Measurements from ENCODE around the gene EPS8L1.
"Not testable (repeated sequence)": the region's sequence is repeated elsewhere in the genome, so short reads cannot be mapped to it uniquely, and the experiment has no call there.

EPS8L1 gene

DNA sequence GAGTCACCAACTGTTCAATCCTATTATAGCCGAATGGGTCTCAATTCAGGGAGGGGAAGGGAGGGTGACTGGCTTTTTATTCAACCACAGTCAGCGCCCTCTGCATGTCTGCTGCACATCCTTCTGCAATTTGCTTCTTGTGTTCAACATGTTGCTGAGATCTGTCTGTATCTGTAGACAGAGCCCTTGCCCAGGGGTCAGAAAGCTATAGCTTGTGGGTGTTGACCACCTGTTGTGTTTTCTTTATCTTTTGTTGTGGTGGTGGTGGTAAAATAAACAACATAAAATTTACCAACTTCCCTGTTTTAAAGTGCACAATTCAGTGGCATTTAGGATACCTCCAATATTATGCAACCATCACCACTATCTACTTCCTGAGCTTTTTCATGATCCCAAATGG lies 29.6 kb downstream of the EPS8L1 start:
- Histone ChIP-seq H3K36me3 (ENCODE audit: insufficient read depth, low read length) (peaks cover 37% of the 10 kb centered on the region), H4K20me1 (ENCODE audit: insufficient read depth, low read length) (no peaks in the 10 kb centered on the region), H3K9ac (ENCODE audit: low read length) (no peak overlapping the region), H3K9me3 (ENCODE audit: low read length) (peaks cover 4% of the 10 kb centered on the region; the same call in 1 of the 2 replicates), H3K4me2 (ENCODE audit: low read length) (no peak overlapping the region), H3K4me1 (ENCODE audit: insufficient read depth, low read length, severe bottlenecking) (no peaks in the 10 kb centered on the region), H3K79me2 (ENCODE audit: insufficient read depth, low read length) (no peaks in the 10 kb centered on the region), H3F3A (ENCODE audit: insufficient read depth, low read length) (no peaks in the 10 kb centered on the region), H3K27me3 (ENCODE audit: insufficient read depth, low read length) (no peaks in the 10 kb centered on the region), H3K27ac (ENCODE audit: low read depth, low read length, poor library complexity, severe bottlenecking) (no peak overlapping the region), H2AFZ (ENCODE audit: low read length) (no peak overlapping the region), H3K9me2 (ENCODE audit: low read depth, low read length) (no peaks in the 10 kb centered on the region), H3K4me3 (ENCODE audit: low read depth, low read length, poor library complexity, severe bottlenecking) (no peak overlapping the region)
- TF ChIP-seq, protein P1, sequence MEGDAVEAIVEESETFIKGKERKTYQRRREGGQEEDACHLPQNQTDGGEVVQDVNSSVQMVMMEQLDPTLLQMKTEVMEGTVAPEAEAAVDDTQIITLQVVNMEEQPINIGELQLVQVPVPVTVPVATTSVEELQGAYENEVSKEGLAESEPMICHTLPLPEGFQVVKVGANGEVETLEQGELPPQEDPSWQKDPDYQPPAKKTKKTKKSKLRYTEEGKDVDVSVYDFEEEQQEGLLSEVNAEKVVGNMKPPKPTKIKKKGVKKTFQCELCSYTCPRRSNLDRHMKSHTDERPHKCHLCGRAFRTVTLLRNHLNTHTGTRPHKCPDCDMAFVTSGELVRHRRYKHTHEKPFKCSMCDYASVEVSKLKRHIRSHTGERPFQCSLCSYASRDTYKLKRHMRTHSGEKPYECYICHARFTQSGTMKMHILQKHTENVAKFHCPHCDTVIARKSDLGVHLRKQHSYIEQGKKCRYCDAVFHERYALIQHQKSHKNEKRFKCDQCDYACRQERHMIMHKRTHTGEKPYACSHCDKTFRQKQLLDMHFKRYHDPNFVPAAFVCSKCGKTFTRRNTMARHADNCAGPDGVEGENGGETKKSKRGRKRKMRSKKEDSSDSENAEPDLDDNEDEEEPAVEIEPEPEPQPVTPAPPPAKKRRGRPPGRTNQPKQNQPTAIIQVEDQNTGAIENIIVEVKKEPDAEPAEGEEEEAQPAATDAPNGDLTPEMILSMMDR (IDR thresholded peaks at IDR 0.05; ENCODE audit: low read length) = no peak
- no peak for TF ChIP-seq EZH2 (IDR thresholded peaks at IDR 0.05; ENCODE audit: borderline replicate concordance, low read length)

- Histone ChIP-seq H3K4me1 (ENCODE audit: insufficient read depth, low read length, severe bottlenecking) (no peaks in the 10 kb centered on the region), H3K9me2 (ENCODE audit: low read depth, low read length) (no peaks in the 10 kb centered on the region), H3K9ac (ENCODE audit: low read length) (no peak overlapping the region), H3K4me3 (ENCODE audit: low read depth, low read length, poor library complexity, severe bottlenecking) (no peak overlapping the region), H3K27me3 (ENCODE audit: insufficient read depth, low read length) (no peaks in the 10 kb centered on the region), H3K36me3 (ENCODE audit: insufficient read depth, low read length) (peaks cover 34% of the 10 kb centered on the region), H4K20me1 (ENCODE audit: insufficient read depth, low read length) (no peaks in the 10 kb centered on the region), H3K4me2 (ENCODE audit: low read length) (no peak overlapping the region), H3F3A (ENCODE audit: insufficient read depth, low read length) (no peaks in the 10 kb centered on the region), H3K9me3 (ENCODE audit: low read length) (peaks cover 4% of the 10 kb centered on the region; the same call in 1 of the 2 replicates), H3K79me2 (ENCODE audit: insufficient read depth, low read length) (no peaks in the 10 kb centered on the region), H3K27ac (ENCODE audit: low read depth, low read length, poor library complexity, severe bottlenecking) (no peak overlapping the region), H2AFZ (ENCODE audit: low read length) (no peak overlapping the region)
- no peak for TF ChIP-seq EZH2 (IDR thresholded peaks at IDR 0.05; ENCODE audit: borderline replicate concordance, low read length)
- TF ChIP-seq, protein P1 (IDR thresholded peaks at IDR 0.05; ENCODE audit: low read length) = no peak
Observed at GRCh38 chr19:55106591-55106990, 30.9 kb downstream of the EPS8L1 start.

- H2AFZ ChIP-seq (ENCODE audit: low read length); H3K9me3 ChIP-seq (ENCODE audit: low read length); H3F3A ChIP-seq (ENCODE audit: insufficient read depth, low read length); H3K9me2 ChIP-seq (ENCODE audit: low read depth, low read length); H3K79me2 ChIP-seq (ENCODE audit: insufficient read depth, low read length); H3K4me1 ChIP-seq (ENCODE audit: insufficient read depth, low read length, severe bottlenecking); H3K4me3 ChIP-seq (ENCODE audit: low read depth, low read length, poor library complexity, severe bottlenecking); H3K4me2 ChIP-seq (ENCODE audit: low read length); H3K9ac ChIP-seq (ENCODE audit: low read length); H3K27me3 ChIP-seq (ENCODE audit: insufficient read depth, low read length); H4K20me1 ChIP-seq (ENCODE audit: insufficient read depth, low read length); H3K27ac ChIP-seq (ENCODE audit: low read depth, low read length, poor library complexity, severe bottlenecking): not testable (repeated sequence)
- H3K36me3 ChIP-seq (ENCODE audit: insufficient read depth, low read length) = peaks cover 33% of the 10 kb centered on the region
Observed at GRCh38 chr19:55107252-55107651, 31.6 kb downstream of the EPS8L1 start.

DNA sequence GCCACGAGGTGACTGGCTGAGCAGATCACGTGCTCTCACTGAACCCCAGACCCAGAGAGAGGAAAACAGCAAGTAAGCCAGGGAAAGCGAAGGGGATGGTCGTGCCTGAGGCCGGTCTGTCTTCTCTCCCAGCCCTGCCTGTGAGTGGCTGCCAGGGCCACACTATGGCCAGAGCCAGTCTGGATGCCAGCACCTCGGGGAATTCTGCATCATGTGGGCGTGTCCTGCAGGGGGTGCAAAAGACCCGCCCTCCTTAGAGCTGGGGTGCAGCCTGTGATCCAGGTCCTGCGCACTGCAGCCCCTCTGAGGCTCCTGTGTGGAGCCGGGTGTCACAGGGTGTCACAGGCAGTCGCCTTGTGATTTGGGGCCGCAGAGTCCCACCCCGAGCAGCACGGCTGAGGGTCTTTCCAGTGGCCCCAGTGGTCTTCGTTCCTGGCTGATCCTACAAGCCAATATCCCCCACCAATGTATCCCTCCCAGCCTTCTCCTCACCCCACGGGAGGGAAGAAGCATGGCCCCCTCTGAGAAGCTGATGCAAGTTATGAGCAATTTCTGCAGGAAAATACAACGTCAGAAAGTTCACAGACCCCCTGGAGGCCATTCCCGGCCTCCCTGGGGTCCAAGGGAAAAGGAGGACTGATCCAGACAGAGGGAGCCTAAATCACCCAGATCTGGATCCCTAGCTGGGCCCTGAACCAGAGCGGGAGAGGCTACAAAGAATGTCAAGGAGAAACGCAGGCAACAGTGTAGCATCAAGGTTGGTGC lies 34.0 kb downstream of the EPS8L1 start:
- Histone ChIP-seq H4K20me1 (ENCODE audit: insufficient read depth, low read length) (no peaks in the 10 kb centered on the region), H3K4me3 (ENCODE audit: low read depth, low read length, poor library complexity, severe bottlenecking) (no peak overlapping the region), H3K4me1 (ENCODE audit: insufficient read depth, low read length, severe bottlenecking) (peaks cover 22% of the 10 kb centered on the region), H3K36me3 (ENCODE audit: insufficient read depth, low read length) (peaks cover 24% of the 10 kb centered on the region; the same call in 1 of the 2 replicates), H3K4me2 (ENCODE audit: low read length) (no peak overlapping the region), H3K27me3 (ENCODE audit: insufficient read depth, low read length) (no peaks in the 10 kb centered on the region), H3K9me3 (ENCODE audit: low read length) (no peaks in the 10 kb centered on the region), H2AFZ (ENCODE audit: low read length) (no peak overlapping the region), H3K9ac (ENCODE audit: low read length) (no peak overlapping the region), H3F3A (ENCODE audit: insufficient read depth, low read length) (no peaks in the 10 kb centered on the region), H3K27ac (ENCODE audit: low read depth, low read length, poor library complexity, severe bottlenecking) (no peak overlapping the region), H3K9me2 (ENCODE audit: low read depth, low read length) (no peaks in the 10 kb centered on the region), H3K79me2 (ENCODE audit: insufficient read depth, low read length) (no peaks in the 10 kb centered on the region)
- TF ChIP-seq, protein P1 (IDR thresholded peaks at IDR 0.05; ENCODE audit: low read length) = no peak
- TF ChIP-seq EZH2 (IDR thresholded peaks at IDR 0.05; ENCODE audit: borderline replicate concordance, low read length) = no peak
